Subcutaneous abdominal adipose tissue (tissue), 5 donors: ENCODE data around the gene LAIR1.

Experiments
- H3K27ac ChIP-seq: one replicate; pipeline ENCODE4 v1.7.0; 2013; ENCODE audit warnings: low read depth, mild to moderate bottlenecking, inconsistent platforms, low read length, moderate library complexity
- H3K27me3 ChIP-seq, 5 donors: one replicate each; pipeline ENCODE4 v1.7.0; 2013; ENCODE audit warnings: low read length in 5 of 5, inconsistent platforms in 1 of 5; ENCODE audit not compliant: control insufficient read depth in 5 of 5, insufficient read depth in 4 of 5
- H3K36me3 ChIP-seq, 5 donors: one replicate each; pipeline ENCODE4 v1.7.0; 2013; ENCODE audit warnings: low read length in 5 of 5; ENCODE audit not compliant: control insufficient read depth in 5 of 5, insufficient read depth in 5 of 5
- H3K4me1 ChIP-seq, 5 donors: one replicate each; pipeline ENCODE4 v1.7.0; 2013; ENCODE audit warnings: low read length in 5 of 5, mild to moderate bottlenecking in 3 of 5, moderate library complexity in 1 of 5; ENCODE audit not compliant: control insufficient read depth in 5 of 5, insufficient read depth in 5 of 5
- H3K4me3 ChIP-seq, 5 donors: one replicate each; pipeline ENCODE4 v1.7.0; 2013; ENCODE audit warnings: low read length in 5 of 5, low read depth in 1 of 5
- H3K9ac ChIP-seq, 5 donors: one replicate each; pipeline ENCODE4 v1.7.0; 2013; ENCODE audit warnings: low read length in 5 of 5, mild to moderate bottlenecking in 4 of 5, moderate library complexity in 3 of 5
- H3K9me3 ChIP-seq, 5 donors: one replicate each; pipeline ENCODE4 v1.7.0; 2013; ENCODE audit warnings: low read length in 5 of 5; ENCODE audit not compliant: control insufficient read depth in 5 of 5
- donor health status: healthy.
- donor health status: healthy.
- donor health status: healthy.
- donor health status: healthy.
- donor health status: healthy.

Gene LAIR1

DNA sequence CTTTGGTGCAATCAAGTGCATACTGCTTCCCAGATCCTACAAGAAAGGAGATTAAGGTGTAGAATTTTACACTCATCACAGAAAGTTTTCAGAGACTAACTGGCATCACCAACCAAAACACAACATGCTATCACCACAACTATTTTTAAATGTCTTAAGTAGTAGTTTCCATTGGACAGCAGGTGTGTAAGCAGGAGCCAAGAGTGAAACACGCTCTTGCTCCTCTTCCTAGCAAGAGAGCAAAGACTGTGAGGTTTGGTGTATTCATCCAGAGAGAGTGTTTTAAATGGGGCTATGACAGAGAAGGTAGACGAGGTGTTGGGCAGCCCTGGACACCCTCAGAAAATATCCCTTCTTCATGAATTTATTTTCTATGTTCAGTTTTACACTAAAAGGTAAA lies 13.3 kb downstream of the LAIR1 start:
- Histone ChIP-seq H3K9me3 (no peaks in the 10 kb centered on the region), H3K27me3 (peaks cover 0 to 10% (median 0%) of the 10 kb centered on the region in 5 donors), H3K9ac (no peak overlapping the region), H3K27ac (no peak overlapping the region), H3K4me3 (no peak overlapping the region), H3K36me3 (peaks cover 0 to 26% (median 25%) of the 10 kb centered on the region in 5 donors), H3K4me1 (peaks cover 0 to 13% (median 7%) of the 10 kb centered on the region in 5 donors)

DNA sequence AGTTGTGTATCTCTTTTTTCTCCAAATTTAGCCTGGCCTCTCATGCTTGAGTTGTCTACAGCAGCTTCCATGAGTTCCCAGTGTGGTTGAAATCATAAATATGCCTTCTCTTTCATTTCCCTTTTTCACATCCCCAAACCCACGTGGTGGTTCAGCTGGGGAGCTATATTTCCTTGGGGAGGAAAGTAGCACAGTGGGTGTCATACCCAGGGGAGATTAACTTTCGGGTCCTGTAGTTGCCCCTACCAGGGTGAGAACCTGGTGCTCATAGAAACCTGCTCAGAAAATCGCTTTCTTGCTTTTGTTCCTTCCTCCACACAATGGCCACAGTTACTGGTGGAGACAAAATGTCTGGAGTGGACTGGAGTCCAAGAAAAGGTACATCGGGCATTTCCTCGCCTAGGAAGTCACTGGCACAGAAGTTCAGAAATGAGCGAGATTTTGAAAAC lies 18.8 kb downstream of the LAIR1 start:
- H3K4me3 ChIP-seq: no peak overlapping the region
- H3K27me3 ChIP-seq: peaks cover 0 to 10% (median 0%) of the 10 kb centered on the region in 5 donors
- H3K9ac ChIP-seq: no peak overlapping the region
- no peak overlapping the region for H3K27ac ChIP-seq
- H3K9me3 ChIP-seq: no peaks in the 10 kb centered on the region
- no peaks in the 10 kb centered on the region for H3K36me3 ChIP-seq
- H3K4me1 ChIP-seq: peaks cover 0 to 6% (median 0%) of the 10 kb centered on the region in 5 donors

DNA sequence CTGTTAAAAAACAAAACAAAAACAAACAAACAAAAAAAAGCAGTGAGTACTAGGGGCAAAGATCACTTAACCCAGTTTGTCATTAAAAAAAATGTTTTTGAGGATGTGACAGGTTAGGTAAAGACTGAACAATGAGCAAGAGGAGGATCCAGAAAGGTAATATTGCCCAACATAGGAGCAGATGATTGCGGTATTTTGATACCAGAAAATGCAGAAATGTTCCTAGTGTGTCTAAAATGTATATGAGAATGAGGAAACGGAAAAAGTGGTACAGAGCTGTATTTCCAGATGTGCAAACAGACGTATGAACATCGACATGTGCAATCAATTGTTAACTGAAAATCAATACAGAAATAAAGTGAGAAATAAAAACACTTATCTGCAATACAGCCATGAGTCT lies 20.9 kb downstream of the LAIR1 start:
- Histone ChIP-seq H3K9me3 (no peaks in the 10 kb centered on the region), H3K9ac (no peak overlapping the region), H3K36me3 (no peaks in the 10 kb centered on the region), H3K4me3 (no peak overlapping the region), H3K27me3 (peaks cover 0 to 7% (median 0%) of the 10 kb centered on the region in 5 donors), H3K4me1 (peaks cover 0 to 17% (median 0%) of the 10 kb centered on the region in 5 donors), H3K27ac (no peak overlapping the region)

DNA sequence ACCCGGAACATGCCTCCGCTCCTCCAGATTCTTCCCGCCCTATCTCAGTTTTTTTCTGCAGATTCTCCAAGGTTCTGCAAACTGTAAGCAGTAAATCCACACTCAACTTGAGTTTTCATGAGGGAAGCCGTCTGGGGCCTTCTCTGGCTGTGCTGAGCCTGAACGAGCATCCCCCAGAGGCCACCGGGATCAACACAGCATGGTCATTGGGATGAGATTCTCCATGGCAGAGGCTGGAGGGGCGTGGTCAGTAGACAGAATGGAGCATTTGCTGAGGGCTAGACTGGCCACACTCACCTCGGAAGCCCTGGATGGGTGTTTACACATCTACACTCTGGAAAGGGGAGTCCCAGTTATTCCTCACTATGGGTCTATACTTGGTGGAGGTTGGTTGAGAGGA lies 23.4 kb downstream of the LAIR1 start:
- Histone ChIP-seq H3K9ac (no peak overlapping the region), H3K9me3 (no peaks in the 10 kb centered on the region), H3K27me3 (peaks cover 0 to 13% (median 0%) of the 10 kb centered on the region in 5 donors), H3K36me3 (no peaks in the 10 kb centered on the region), H3K27ac (no peak overlapping the region), H3K4me3 (no peak overlapping the region), H3K4me1 (peaks cover 0 to 11% (median 0%) of the 10 kb centered on the region in 5 donors)

DNA sequence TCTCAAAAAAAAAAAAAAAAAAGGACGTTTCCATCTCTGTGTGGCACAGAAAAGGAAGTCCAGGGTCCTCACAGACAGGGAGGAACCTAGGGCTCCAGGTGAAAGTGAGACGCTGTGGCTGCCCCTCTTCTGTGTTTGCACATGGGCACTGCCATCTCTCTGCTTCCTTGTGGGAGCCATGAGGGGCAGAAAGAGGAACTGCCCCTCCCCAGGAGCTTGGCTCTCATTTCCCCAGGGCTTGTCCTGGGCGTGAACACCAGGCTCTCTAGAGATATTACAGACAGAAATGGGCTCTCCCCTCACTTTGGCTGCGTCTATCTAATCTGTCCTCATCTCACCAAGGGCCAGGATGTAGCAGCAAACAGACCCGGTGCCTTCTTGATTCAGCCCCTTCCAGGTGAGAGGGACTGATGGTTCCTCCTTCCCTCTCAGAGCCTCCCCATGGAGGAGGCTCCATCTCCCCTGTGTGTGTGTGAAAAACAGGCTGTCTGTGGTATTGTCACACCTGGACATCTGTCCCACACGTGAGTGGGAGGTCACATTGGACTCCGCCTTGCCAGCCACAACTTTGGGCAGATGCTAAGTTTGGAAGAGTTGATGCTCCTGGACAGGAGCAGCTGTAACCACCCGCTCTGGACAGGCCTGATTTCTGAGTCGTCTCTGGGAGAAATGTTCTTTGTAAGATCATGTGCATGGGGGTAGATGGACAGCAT lies 24.9 kb downstream of the LAIR1 start:
- Histone ChIP-seq H3K9me3 (no peaks in the 10 kb centered on the region), H3K4me1 (peaks cover 0 to 11% (median 0%) of the 10 kb centered on the region in 5 donors), H3K27ac (no peak overlapping the region), H3K4me3 (no peak overlapping the region), H3K36me3 (no peaks in the 10 kb centered on the region), H3K9ac (no peak overlapping the region), H3K27me3 (peaks cover 0 to 10% (median 0%) of the 10 kb centered on the region in 5 donors)

DNA sequence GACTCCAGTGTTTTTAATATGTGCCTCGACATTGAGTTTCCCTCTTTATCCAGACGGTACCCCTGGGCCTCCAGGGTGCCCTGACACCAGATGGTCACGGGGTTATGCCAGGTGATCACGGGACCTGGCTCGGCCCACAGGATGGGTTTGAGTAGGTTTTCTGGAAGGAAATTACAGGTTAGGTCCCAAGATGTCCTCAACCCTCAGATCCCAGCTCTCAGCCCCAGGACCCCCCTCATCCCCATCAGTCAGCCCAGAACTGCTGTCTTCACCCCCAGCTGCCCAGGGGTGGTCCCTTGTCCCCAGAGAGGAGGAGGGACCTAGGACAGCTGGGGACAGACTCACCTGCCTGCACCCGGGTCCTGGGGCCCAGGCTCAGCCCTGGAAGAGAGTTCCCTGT lies 26.2 kb downstream of the LAIR1 start:
- Histone ChIP-seq H3K4me3 (no peak overlapping the region), H3K4me1 (peaks cover 0 to 11% (median 0%) of the 10 kb centered on the region in 5 donors), H3K27ac (no peak overlapping the region), H3K36me3 (no peaks in the 10 kb centered on the region), H3K9me3 (no peaks in the 10 kb centered on the region), H3K27me3 (peaks cover 0 to 8% (median 0%) of the 10 kb centered on the region in 5 donors), H3K9ac (no peak overlapping the region)

DNA sequence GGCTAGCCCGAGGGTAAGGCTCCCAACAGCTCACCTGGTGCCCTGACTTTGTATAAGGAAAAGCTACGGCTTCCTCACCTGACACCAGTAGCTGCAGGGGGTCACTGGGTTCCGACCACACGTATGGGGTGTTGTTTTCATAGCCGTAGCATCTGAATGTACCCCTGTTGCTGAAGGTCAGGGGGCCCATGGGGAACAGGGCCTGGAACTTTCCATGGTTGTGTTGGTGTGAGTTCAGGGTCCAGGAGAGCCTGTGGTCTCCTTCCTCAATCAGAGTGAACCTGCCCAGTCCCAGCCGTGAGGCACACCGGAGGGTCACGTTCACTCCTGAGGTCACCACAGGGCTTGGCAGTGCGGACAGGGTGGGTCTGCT lies 26.9 kb downstream of the LAIR1 start:
- H3K36me3 ChIP-seq: no peaks in the 10 kb centered on the region
- H3K4me3 ChIP-seq: no peak overlapping the region
- peaks cover 0 to 11% (median 0%) of the 10 kb centered on the region in 5 donors for H3K4me1 ChIP-seq
- no peak overlapping the region for H3K27ac ChIP-seq
- H3K9ac ChIP-seq: no peak overlapping the region
- H3K9me3 ChIP-seq: no peaks in the 10 kb centered on the region
- peaks cover 0 to 8% (median 3%) of the 10 kb centered on the region in 5 donors for H3K27me3 ChIP-seq

DNA sequence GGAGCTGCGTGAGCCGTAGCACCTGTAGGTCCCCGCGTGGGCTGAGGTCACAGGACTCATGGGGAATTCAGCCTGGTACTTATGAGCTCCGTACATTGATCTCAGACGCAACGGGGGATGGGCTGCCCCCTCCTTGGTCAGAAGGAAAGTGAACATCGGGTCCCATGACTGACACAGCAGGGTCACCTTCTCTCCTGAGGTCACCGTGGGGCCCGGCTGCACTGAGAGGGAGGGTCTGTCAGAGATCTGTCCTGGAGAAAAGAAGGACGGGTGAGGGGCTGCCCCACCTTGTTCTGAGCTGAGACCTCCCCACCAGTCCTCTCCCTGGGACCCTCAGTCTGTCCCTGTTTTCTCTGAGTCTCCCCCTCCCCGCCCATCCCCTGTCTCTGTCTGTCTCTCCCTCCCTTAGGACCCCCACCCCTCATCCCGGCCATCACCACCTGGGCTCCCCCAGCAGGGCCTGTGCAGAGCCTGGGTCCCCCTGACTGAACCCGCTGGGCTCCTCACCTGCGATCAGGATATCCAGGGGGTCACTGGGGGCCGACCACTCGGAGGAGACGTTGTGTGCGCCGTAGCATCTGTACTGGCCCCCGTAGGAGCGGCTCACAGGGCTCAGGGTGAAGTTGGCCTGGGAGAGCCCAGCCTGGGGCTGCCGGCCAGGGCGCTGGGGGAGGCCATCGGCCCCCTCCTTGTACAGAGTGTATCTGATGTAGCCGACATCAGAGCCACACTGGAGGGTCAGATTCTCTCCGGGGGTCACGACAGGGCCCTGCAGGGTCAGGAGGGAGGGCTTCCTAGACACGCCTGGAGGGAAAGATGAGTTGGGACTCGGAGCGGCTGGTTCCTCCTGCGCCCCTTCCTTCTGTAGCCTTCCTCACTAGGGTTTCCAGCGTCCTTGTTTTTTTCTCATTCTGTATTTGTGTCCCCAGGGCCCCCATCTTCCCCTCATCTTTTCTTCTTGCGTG lies 27.6 kb downstream of the LAIR1 start:
- Histone ChIP-seq H3K9me3 (no peaks in the 10 kb centered on the region), H3K9ac (no peak overlapping the region), H3K36me3 (no peaks in the 10 kb centered on the region), H3K4me3 (no peak overlapping the region), H3K4me1 (peaks cover 0 to 11% (median 0%) of the 10 kb centered on the region in 5 donors), H3K27me3 (peaks cover 0 to 8% (median 6%) of the 10 kb centered on the region in 5 donors), H3K27ac (no peak overlapping the region)

DNA sequence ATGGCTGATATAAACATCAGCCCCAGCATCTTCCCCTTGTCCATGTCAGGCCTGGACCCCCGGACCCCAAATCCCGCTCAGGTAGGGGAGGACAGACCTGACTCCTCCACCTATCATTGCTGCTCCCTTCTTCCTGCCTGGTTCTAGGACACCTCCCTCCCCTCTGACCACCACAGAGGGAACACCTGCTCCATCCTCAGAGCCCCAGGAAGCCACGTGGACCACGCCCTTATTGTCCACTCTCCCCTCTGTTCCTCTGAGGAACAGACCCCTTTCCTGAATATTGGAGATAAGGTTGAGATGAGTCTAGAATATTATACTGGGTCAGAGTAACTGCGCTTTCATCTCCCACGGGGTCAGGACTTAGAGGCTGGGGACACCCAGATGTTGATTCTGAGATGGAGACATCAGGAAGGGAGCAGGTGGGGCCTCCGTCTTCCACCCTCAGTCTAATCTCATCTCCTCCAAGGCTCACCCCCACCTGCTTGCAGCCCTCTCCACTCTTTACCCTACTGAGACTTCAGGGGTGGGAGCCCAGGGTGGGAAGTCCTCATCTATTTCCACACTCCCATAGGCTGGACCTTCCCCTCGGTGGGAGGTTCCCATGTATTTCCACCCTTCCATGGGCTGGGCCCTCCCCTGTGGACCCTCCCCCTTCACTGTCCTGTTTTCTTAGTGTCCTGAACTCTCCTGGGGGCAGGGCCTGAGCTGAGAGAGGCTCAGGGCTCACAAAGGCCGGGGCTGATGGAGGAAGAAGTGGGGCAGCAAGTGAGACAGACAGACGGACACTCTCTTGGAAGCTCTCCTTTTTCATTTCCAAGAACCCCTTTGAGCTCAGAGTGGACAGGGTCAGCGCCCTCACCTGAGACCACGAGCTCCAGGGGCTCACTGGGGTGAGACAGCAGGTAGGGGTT lies 28.5 kb downstream of the LAIR1 start:
- no peak overlapping the region for H3K9ac ChIP-seq
- no peaks in the 10 kb centered on the region for H3K9me3 ChIP-seq
- H3K27me3 ChIP-seq: peaks cover 0 to 8% (median 6%) of the 10 kb centered on the region in 5 donors
- H3K36me3 ChIP-seq: no peaks in the 10 kb centered on the region
- peaks cover 0 to 11% (median 0%) of the 10 kb centered on the region in 5 donors for H3K4me1 ChIP-seq
- H3K4me3 ChIP-seq: no peak overlapping the region
- no peak overlapping the region for H3K27ac ChIP-seq
